Hepatocyte (in vitro differentiated cells): ENCODE measurements around the gene ARHGEF4.
"Not testable (repeated sequence)": the region's sequence is repeated elsewhere in the genome, so short reads cannot be mapped to it uniquely, and the experiment has no call there.

Experiments used
- EZH2phosphoT487 ChIP-seq: fragments of 200-600 bp; sonication (generic); IDR thresholded peaks from one replicate; pipeline ENCODE4 v1.6.1; 2018; ENCODE audit warnings: antibody characterized with exemption, mild to moderate bottlenecking, low read depth, moderate library complexity; ENCODE audit not compliant: unreplicated experiment, severe bottlenecking
- TF ChIP-seq, protein P1 (sequence below): fragments of 200-600 bp; sonication (generic); IDR thresholded peaks from 2 replicates; pipeline ENCODE4 v1.5.1; 2016; ENCODE audit warnings: antibody characterized with exemption, mild to moderate bottlenecking; ENCODE audit not compliant: poor library complexity

DNA sequence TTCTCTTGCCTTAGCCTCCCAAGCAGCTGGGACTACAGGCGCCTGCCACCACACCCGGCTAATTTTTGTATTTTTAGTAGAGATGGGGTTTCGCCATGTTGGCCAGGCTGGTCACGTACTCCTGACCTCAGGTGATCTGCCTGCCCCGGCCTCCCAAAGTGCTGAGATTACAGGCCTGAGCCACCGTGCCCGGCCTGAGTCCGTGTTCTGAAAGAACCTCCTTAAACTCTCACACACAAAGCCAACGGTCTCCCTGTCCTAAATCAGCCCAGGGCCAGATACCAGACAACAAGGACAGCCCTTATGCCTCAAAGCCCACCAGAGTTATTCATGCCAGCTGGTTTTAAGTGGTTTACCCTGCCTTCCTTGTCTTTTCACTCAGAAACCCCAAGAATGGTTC, 64.9 kb downstream of the ARHGEF4 start:
- TF ChIP-seq, protein P1, sequence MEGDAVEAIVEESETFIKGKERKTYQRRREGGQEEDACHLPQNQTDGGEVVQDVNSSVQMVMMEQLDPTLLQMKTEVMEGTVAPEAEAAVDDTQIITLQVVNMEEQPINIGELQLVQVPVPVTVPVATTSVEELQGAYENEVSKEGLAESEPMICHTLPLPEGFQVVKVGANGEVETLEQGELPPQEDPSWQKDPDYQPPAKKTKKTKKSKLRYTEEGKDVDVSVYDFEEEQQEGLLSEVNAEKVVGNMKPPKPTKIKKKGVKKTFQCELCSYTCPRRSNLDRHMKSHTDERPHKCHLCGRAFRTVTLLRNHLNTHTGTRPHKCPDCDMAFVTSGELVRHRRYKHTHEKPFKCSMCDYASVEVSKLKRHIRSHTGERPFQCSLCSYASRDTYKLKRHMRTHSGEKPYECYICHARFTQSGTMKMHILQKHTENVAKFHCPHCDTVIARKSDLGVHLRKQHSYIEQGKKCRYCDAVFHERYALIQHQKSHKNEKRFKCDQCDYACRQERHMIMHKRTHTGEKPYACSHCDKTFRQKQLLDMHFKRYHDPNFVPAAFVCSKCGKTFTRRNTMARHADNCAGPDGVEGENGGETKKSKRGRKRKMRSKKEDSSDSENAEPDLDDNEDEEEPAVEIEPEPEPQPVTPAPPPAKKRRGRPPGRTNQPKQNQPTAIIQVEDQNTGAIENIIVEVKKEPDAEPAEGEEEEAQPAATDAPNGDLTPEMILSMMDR = not testable (repeated sequence)
- not testable (repeated sequence) for TF ChIP-seq EZH2phosphoT487
